OCI-LY7 (cell line): Measurements from ENCODE around the gene CCDC68. TPM values are rescaled to one million over a fixed set of nuclear protein-coding genes. Genes with fewer than 3 reads are reported as not detected.

ENCODE experiments used
- BruUV-seq: library from RNA; stranded (reverse); fragments of 400-500 nt; replicated peaks from 2 replicates; lab custom pipeline; 2021; lab: Mats Ljungman, UMichigan
- CTCF ChIA-PET: fragments of 300-600 bp; sonication (Branson Sonifier 250); formaldehyde crosslinking; loops from one replicate; lab custom pipeline; 2022; ENCODE audit warnings: antibody characterized with exemption; ENCODE audit not compliant: unreplicated experiment; lab: Charles Lee
- POLR2A ChIA-PET: fragments of 300-600 bp; sonication (Branson Sonifier 250); formaldehyde crosslinking; loops from one replicate; lab custom pipeline; 2022; ENCODE audit warnings: antibody characterized with exemption; lab: Charles Lee
- DNase-seq: peaks from one replicate; pipeline ENCODE4 v3.0.0-alpha.2; 2015; ENCODE audit warnings: low spot score
- H2AFZ ChIP-seq: fragments of 200-600 bp; sonication (generic), shearing (Covaris generic); 2 replicates; pipeline ENCODE4 v1.6.1; 2014; ENCODE audit warnings: mild to moderate bottlenecking, antibody characterized with exemption, low read length, moderate library complexity
- H3K27ac ChIP-seq: fragments of 200-600 bp; sonication (generic); 2 replicates; pipeline ENCODE4 v1.5.1; 2014; ENCODE audit warnings: mixed run types, low read depth, mild to moderate bottlenecking, moderate library complexity, low read length, inconsistent platforms; ENCODE audit not compliant: poor library complexity, severe bottlenecking
- H3K36me3 ChIP-seq: fragments of 200-600 bp; sonication (generic); 2 replicates; pipeline ENCODE4 v1.6.1; 2014; ENCODE audit warnings: mild to moderate bottlenecking, antibody characterized with exemption, low read length, moderate library complexity, mixed read lengths; ENCODE audit not compliant: insufficient read depth
- H3K4me1 ChIP-seq: fragments of 200-600 bp; sonication (generic); 2 replicates; pipeline ENCODE4 v1.5.1; 2014; ENCODE audit warnings: mild to moderate bottlenecking, low read length; ENCODE audit not compliant: insufficient read depth, poor library complexity, severe bottlenecking
- H3K4me2 ChIP-seq: fragments of 200-600 bp; sonication (generic); 2 replicates; pipeline ENCODE4 v1.6.1; 2014; ENCODE audit warnings: mild to moderate bottlenecking, low read length
- H3K4me3 ChIP-seq: fragments of 200-600 bp; sonication (generic); 2 replicates; pipeline ENCODE4 v1.5.1; 2014; ENCODE audit warnings: mild to moderate bottlenecking, low read depth, low read length; ENCODE audit not compliant: poor library complexity, severe bottlenecking
- H3K79me2 ChIP-seq: fragments of 200-600 bp; sonication (generic); 2 replicates; pipeline ENCODE4 v1.6.1; 2016; ENCODE audit warnings: low read depth, mild to moderate bottlenecking, low read length, moderate library complexity, mixed read lengths; ENCODE audit not compliant: insufficient read depth
- H3K9me2 ChIP-seq: fragments of 200-600 bp; sonication (generic); 2 replicates; pipeline ENCODE4 v1.6.1; 2016; ENCODE audit warnings: mild to moderate bottlenecking, low read length, mixed read lengths; ENCODE audit not compliant: insufficient read depth
- H3K9me3 ChIP-seq: fragments of 200-600 bp; sonication (generic); 2 replicates; pipeline ENCODE4 v1.6.1; 2014; ENCODE audit warnings: mild to moderate bottlenecking, mixed run types, low read length, mixed read lengths
- H4K20me1 ChIP-seq: fragments of 200-600 bp; sonication (generic); 2 replicates; pipeline ENCODE4 v1.6.1; 2014; ENCODE audit warnings: mild to moderate bottlenecking, antibody characterized with exemption, low read length, moderate library complexity, mixed read lengths; ENCODE audit not compliant: insufficient read depth
- CTCF ChIP-seq: fragments of 200-600 bp; sonication (generic); conservative IDR thresholded peaks from 2 replicates; pipeline ENCODE4 v1.5.1; 2014; ENCODE audit warnings: mild to moderate bottlenecking, antibody characterized with exemption, low read length, moderate library complexity, mixed read lengths
- EZH2phosphoT487 ChIP-seq: fragments of 200-600 bp; sonication (generic); IDR thresholded peaks from 2 replicates; pipeline ENCODE4 v1.6.1; 2018; ENCODE audit warnings: low read depth, borderline replicate concordance, mild to moderate bottlenecking, mixed run types, antibody characterized with exemption, low read length, moderate library complexity, mixed read lengths
- intact Hi-C: fragments of 100-400 bp; cut with micrococcal nuclease; formaldehyde crosslinking; loops from one replicate; pipeline ENCODE4 v1.10.0; 2022; ENCODE audit not compliant: unreplicated experiment
- total RNA-seq, 2 experiments: library from RNA; depleted of rRNA in 1 of 2; stranded (reverse); fragments of >200 nt in 1 of 2; shearing (Covaris generic) in 1 of 2; gene quantifications; 2 replicates each; pipeline ENCODE4 v1.2.3, GENCODE V29; 2014 to 2022

The CCDC68 gene
- total RNA-seq, 2 experiments from 2014 or later, result not detected

- Histone ChIP-seq H3K9me3 (no peaks in the 10 kb centered on the region), H3K27ac (no peak overlapping the region), H2AFZ (no peak overlapping the region), H4K20me1 (no peaks in the 10 kb centered on the region), H3K4me1 (no peaks in the 10 kb centered on the region), H3K36me3 (no peaks in the 10 kb centered on the region), H3K4me3 (no peak overlapping the region), H3K4me2 (no peak overlapping the region), H3K9me2 (no peaks in the 10 kb centered on the region), H3K79me2 (no peaks in the 10 kb centered on the region)
- TF ChIP-seq EZH2phosphoT487 (no peak), CTCF (no peak)
- POLR2A ChIA-PET, result interaction anchor here (0.7 kb wide), 1 partner anchor 407 kb away, joined by 3 read pairs; no protein-coding TSS in a partner anchor
- intact Hi-C loops, result no loop called here
- no peak for DNase-seq
- BruUV-seq, result no TSS peak
- CTCF ChIA-PET, result no interaction called here
Observed at GRCh38 chr18:54877076-54877475, 82.2 kb downstream of the CCDC68 start.

DNA sequence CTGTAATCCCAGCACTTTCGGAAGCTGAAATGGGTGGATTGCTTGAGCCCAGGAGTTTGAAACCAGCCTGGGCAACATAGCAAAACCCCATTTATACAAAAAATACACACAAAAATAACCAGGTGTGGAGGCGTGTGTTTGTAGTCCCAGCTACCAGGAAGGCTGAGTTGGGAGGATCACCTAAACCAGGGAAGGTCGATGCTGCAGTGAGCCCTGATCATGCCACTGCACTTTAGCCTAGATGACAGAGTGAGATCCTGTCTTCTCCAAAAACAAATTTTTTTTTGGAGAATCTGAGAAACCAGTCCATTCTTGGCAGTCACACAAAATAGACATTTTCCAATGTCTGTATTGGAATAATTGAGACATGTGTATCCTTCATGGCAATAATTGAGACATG lies 84.2 kb downstream of the CCDC68 start:
- no peaks in the 10 kb centered on the region for H3K4me1 ChIP-seq
- no peaks in the 10 kb centered on the region for H3K36me3 ChIP-seq
- no peaks in the 10 kb centered on the region for H4K20me1 ChIP-seq
- H3K9me3 ChIP-seq, result no peaks in the 10 kb centered on the region
- H3K79me2 ChIP-seq, result no peaks in the 10 kb centered on the region
- no peak overlapping the region for H3K4me3 ChIP-seq
- H2AFZ ChIP-seq, result no peak overlapping the region
- TF ChIP-seq EZH2phosphoT487, result no peak
- no peak for TF ChIP-seq CTCF
- no peaks in the 10 kb centered on the region for H3K9me2 ChIP-seq
- intact Hi-C loops, result no loop called here
- DNase-seq, result no peak
- ChIA-PET CTCF (no interaction called here), POLR2A (no interaction called here)
- no TSS peak for BruUV-seq
- H3K4me2 ChIP-seq, result no peak overlapping the region
- no peak overlapping the region for H3K27ac ChIP-seq

DNA sequence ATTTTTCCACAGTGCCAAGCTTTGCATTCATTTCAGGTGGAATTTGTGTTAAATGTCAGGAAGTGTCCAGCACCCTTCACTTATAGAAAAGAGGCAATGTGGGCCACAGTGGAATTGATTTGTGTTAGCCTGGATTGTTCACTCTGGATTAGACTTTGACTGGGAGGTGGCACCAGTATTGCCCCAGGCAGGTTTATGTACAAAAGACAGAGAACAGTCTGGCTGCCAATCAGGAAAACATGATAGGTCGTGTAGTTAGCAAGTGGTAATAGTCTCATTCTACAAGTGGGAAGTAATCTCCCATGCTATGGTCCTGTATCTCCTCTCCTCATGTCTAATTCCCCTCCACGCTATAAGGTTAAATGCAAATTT lies 85.4 kb downstream of the CCDC68 start:
- no TSS peak for BruUV-seq
- TF ChIP-seq CTCF, result no peak
- no peak for TF ChIP-seq EZH2phosphoT487
- Histone ChIP-seq H3K27ac (no peak overlapping the region), H3K79me2 (no peaks in the 10 kb centered on the region), H3K4me1 (no peaks in the 10 kb centered on the region), H3K4me2 (no peak overlapping the region), H3K9me3 (no peaks in the 10 kb centered on the region), H3K4me3 (no peak overlapping the region), H4K20me1 (no peaks in the 10 kb centered on the region), H2AFZ (no peak overlapping the region), H3K9me2 (no peaks in the 10 kb centered on the region), H3K36me3 (no peaks in the 10 kb centered on the region)
- CTCF ChIA-PET, result no interaction called here
- intact Hi-C loops, result no loop called here
- no peak for DNase-seq
- POLR2A ChIA-PET, result no interaction called here
